Body of pancreas (tissue), 4 donors: ENCODE data around the gene HMG20A. TPM values are rescaled to one million over a fixed set of nuclear protein-coding genes. Genes with fewer than 3 reads are reported as not detected.

Experiments used
- ATAC-seq: fragments of 150-250 bp; one replicate; pipeline ENCODE4 v1.9.1; 2016
- DNase-seq, 4 donors: peaks; one replicate each; pipeline ENCODE4 v3.0.0-alpha.2; 2019
- H3K27ac ChIP-seq, 4 donors: fragments of 200-600 bp; sonication (generic); 1 replicate in 3 of 4; 2 replicates in 1 of 4; pipeline versions ENCODE4 v1.5.1 to v1.6.1; 2016 to 2019; ENCODE audit warnings: mild to moderate bottlenecking in 1 of 4, mixed read lengths in 1 of 4, moderate library complexity in 1 of 4
- H3K27me3 ChIP-seq, 2 donors: fragments of 200-600 bp; sonication (generic); one replicate each; pipeline ENCODE4 v1.6.0; 2016; ENCODE audit warnings: mild to moderate bottlenecking in 1 of 2
- H3K36me3 ChIP-seq, 2 donors: fragments of 200-600 bp; sonication (generic); replicated peaks in 1 of 2; 2 replicates each; pipeline ENCODE4 v1.5.1; 2016; ENCODE audit warnings: low read depth in 2 of 2; ENCODE audit not compliant: insufficient read depth in 1 of 2
- H3K4me1 ChIP-seq: fragments of 200-600 bp; sonication (generic); one replicate; pipeline ENCODE4 v1.6.0; 2016
- H3K4me3 ChIP-seq, 2 donors: fragments of 200-600 bp; sonication (generic); 1 replicate in 1 of 2; 2 replicates in 1 of 2; pipeline ENCODE4 v1.5.1; 2016 to 2019
- H3K9me3 ChIP-seq, 3 donors: fragments of 200-600 bp; sonication (generic); 1 replicate in 2 of 3; 2 replicates in 1 of 3; pipeline ENCODE4 v1.5.1; 2016
- CTCF ChIP-seq, 7 experiments: fragments of 450-650 bp in 4 of 7; fragments of 200-600 bp in 3 of 7; sonication (generic) in 3 of 7; IDR thresholded peaks; one replicate each; pipeline ENCODE4 v1.5.1; 2016 to 2019; ENCODE audit warnings: antibody characterized with exemption in 7 of 7
- POLR2A ChIP-seq, 3 donors: fragments of 450-650 bp; IDR thresholded peaks; one replicate each; pipeline ENCODE4 v1.6.1; 2016; ENCODE audit warnings: antibody characterized with exemption in 3 of 3, mild to moderate bottlenecking in 2 of 3
- WGBS, 2 donors: methylation state at CpG; one replicate each; pipeline ENCODE4 v1.1.5; 2017; 5-methylcytosine and 5-hydroxymethylcytosine counted together
- intact Hi-C: fragments of 100-400 bp; cut with DNase I; formaldehyde crosslinking; loops from one replicate; pipeline ENCODE4 v1.15.1; 2023
- total RNA-seq, 2 donors: library from RNA; depleted of rRNA; stranded (reverse); fragments of >200 nt; gene quantifications; one replicate each; pipeline ENCODE4 v1.1.0, GENCODE V29; 2016

HMG20A gene
- total RNA-seq, 2 donors from 2014 or later = 21.8 to 59.0 TPM

DNA sequence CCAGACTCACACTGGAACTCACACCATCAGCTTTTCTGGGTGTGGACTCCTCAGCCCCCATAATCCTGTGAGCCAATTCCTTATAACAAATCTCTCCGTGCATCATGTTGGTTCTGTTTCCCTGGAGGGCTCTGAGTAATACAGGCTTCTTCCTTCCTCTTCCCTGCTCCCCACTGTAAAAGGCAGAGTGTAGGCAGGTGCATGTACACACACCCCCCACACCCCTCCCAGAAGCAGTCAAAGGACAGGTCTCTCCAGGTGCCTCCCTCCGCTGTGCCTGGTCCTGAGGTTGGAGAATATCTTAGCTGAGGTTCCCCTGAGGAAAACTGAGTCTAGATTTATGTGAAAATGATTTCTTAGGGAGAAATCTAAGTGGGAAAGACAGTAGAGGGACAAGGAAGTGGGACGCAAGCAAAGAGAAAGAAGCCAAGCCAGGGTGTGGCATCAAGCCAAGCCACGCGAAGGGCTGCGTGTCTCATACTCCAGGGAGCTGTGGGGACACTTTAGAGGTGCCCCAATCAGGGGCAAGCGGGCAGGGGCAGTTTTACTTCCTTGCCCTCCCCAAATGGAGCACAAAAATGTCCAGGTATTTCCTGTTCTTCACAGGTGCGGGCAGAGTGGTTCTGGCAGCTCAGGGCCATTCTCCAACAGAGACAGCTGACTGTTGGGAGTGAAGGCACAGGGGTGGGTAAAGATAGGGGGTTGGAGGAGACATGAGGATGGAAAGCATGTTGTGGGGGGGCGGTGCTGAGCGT is 86.6 kb downstream of the HMG20A start:
- ATAC-seq (peak; percentile 66), DNase-seq (peak; percentile 68 to 80 (median 75))
- 20 to 34% methylated on average over 10 of the region's 10 CpGs for WGBS, 2 donors
- peaks cover 44% of the 10 kb centered on the region for H3K4me1 ChIP-seq
- H3K27me3 ChIP-seq = no peaks in the 10 kb centered on the region
- intact Hi-C loops = no loop called here
- no peaks in the 10 kb centered on the region for H3K9me3 ChIP-seq
- TF ChIP-seq POLR2A (IDR thresholded peaks at IDR 0.05) = no peak
- no peak for TF ChIP-seq CTCF (IDR thresholded peaks at IDR 0.05)
- H3K4me3 ChIP-seq = no peak overlapping the region
- peak overlapping the region; percentile 80 to 90 (median 88) for H3K27ac ChIP-seq
- H3K36me3 ChIP-seq = no peaks in the 10 kb centered on the region

DNA sequence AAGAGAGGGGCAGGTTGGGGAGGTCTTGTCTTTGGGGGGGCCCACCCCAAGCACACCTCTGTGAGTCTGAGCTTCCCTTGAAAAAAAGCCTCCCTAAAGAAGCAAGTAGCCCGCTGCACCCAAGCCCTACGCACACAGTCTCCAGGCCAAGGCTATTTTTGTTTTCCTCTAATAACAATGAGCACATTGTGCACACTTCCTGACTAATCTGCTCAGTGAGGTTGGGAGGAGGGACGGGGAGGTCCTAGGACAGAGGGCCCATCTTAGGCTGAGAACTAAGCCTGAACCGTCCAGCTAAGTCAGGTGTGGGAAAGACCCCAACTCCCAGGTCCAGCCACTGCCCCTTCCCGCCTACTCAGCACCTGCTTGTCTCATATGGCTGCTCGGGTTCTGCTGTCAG is 87.2 kb downstream of the HMG20A start:
- Histone ChIP-seq H3K36me3 (no peaks in the 10 kb centered on the region), H3K27ac (peak overlapping the region; percentile 80 to 90 (median 88)), H3K9me3 (no peaks in the 10 kb centered on the region), H3K4me3 (no peak overlapping the region), H3K27me3 (no peaks in the 10 kb centered on the region), H3K4me1 (peaks cover 44% of the 10 kb centered on the region)
- ATAC-seq (peak; percentile 84), DNase-seq (peak; percentile 52 to 80 (median 61))
- intact Hi-C loops = no loop called here
- TF ChIP-seq POLR2A (IDR thresholded peaks at IDR 0.05) (peak in 2 of 3 donors; percentile 46 to 57), CTCF (IDR thresholded peaks at IDR 0.05) (no peak)
- 29 to 42% methylated on average over 6 of the region's 6 CpGs for WGBS, 2 donors

GRCh38 chr15:77508541-77509243 is 88.0 kb downstream of the HMG20A start:
- 7 to 50% methylated on average over 2 to 4 of the region's 4 CpGs for WGBS, 2 donors
- no peaks in the 10 kb centered on the region for H3K27me3 ChIP-seq
- no peak for TF ChIP-seq POLR2A (IDR thresholded peaks at IDR 0.05)
- no peak for TF ChIP-seq CTCF (IDR thresholded peaks at IDR 0.05)
- peak overlapping the region; percentile 80 to 90 (median 88) for H3K27ac ChIP-seq
- H3K9me3 ChIP-seq = no peaks in the 10 kb centered on the region
- H3K4me3 ChIP-seq = no peak overlapping the region
- no peaks in the 10 kb centered on the region for H3K36me3 ChIP-seq
- DNase-seq (peak; percentile 59 to 73 (median 64)), ATAC-seq (peak; percentile 11)
- H3K4me1 ChIP-seq = peaks cover 44% of the 10 kb centered on the region
- intact Hi-C loops = no loop called here

- no peaks in the 10 kb centered on the region for H3K27me3 ChIP-seq
- intact Hi-C loops = no loop called here
- H3K36me3 ChIP-seq = no peaks in the 10 kb centered on the region
- H3K4me1 ChIP-seq = peaks cover 36% of the 10 kb centered on the region
- no peak overlapping the region for H3K27ac ChIP-seq
- no peak overlapping the region for H3K4me3 ChIP-seq
- H3K9me3 ChIP-seq = no peaks in the 10 kb centered on the region
- ATAC-seq = no peak
- no peak for TF ChIP-seq CTCF (IDR thresholded peaks at IDR 0.05)
- WGBS, 2 donors = 79 to 86% methylated on average over 8 to 11 of the region's 11 CpGs
- DNase-seq = no peak
These were observed 89.7 kb downstream of the HMG20A start for GRCh38 chr15:77510066-77511057.
